K562 (cell line): ENCODE results near the gene HYAL1. TPM values are rescaled to one million over a fixed set of nuclear protein-coding genes. Genes with fewer than 3 reads are reported as not detected.

ENCODE experiments used
- ATAC-seq: fragments of 200-7000 bp; cut with Tn5 transposase; 3 replicates; pipeline ENCODE4 v1.9.1; 2020; ENCODE audit warnings: moderate library complexity
- BruUV-seq: library from RNA; stranded (reverse); fragments of 400-500 nt; replicated peaks from 2 replicates; lab custom pipeline; 2021; lab: Mats Ljungman, UMichigan
- CTCF ChIA-PET: fragments of 300-600 bp; formaldehyde crosslinking; extraction: SDS; loops from one replicate; lab custom pipeline; 2021; ENCODE audit warnings: low intra/inter-chr PET ratio; lab: Yijun Ruan, JAX
- POLR2A ChIA-PET: fragments of 300-600, 350-650 bp; sonication (Branson Sonifier 250); formaldehyde crosslinking; extraction: SDS; loops from one replicate; lab custom pipeline; 2021; ENCODE audit warnings: antibody characterized with exemption, inconsistent platforms; lab: Yijun Ruan, JAX
- DNase-seq, 4 experiments: peaks; one replicate each; pipeline versions ENCODE4 v3.0.0 to v3.0.0-alpha.2; 2011 to 2018; ENCODE audit warnings: low spot score in 3 of 4, mixed read lengths in 3 of 4; ENCODE audit errors: extremely low read depth in 1 of 4
- FAIRE-seq: peaks from 2 replicates; lab custom pipeline; 2011; peaks lifted over from hg19 to GRCh38; lab: Jason Lieb, UNC
- H2AFZ ChIP-seq: 2 replicates; pipeline ENCODE4 v1.6.0; 2011; ENCODE audit warnings: low read depth, low read length, control low read depth, inconsistent platforms
- H3K27ac ChIP-seq: fragments of 200-600 bp; 3 replicates; pipeline ENCODE4 v1.8.0; 2011; ENCODE audit warnings: low read depth, mild to moderate bottlenecking, control low read depth, inconsistent platforms, low read length, moderate library complexity, mixed read lengths; ENCODE audit errors: extremely low read depth
- H3K27me3 ChIP-seq, 2 experiments: fragments of 300-600 bp in 1 of 2; 2 replicates in 1 of 2; 3 replicates in 1 of 2; pipeline versions ENCODE4 v1.6.0 to v1.8.0; 2011; ENCODE audit warnings: inconsistent platforms in 2 of 2, low read length in 2 of 2, mild to moderate bottlenecking in 1 of 2, mixed read lengths in 1 of 2, moderate library complexity in 1 of 2; ENCODE audit not compliant: control insufficient read depth in 2 of 2, insufficient read depth in 2 of 2
- H3K36me3 ChIP-seq: fragments of 300-600 bp; 3 replicates; pipeline ENCODE4 v1.8.0; 2011; ENCODE audit warnings: mild to moderate bottlenecking, low read length, inconsistent platforms; ENCODE audit not compliant: control insufficient read depth, insufficient read depth
- H3K4me1 ChIP-seq, 2 experiments: fragments of 200-600 bp in 1 of 2; replicated peaks in 1 of 2; 2 replicates in 1 of 2; 3 replicates in 1 of 2; pipeline versions ENCODE4 v1.5.1 to v1.8.0; 2011; ENCODE audit warnings: inconsistent platforms in 2 of 2, low read length in 2 of 2, mild to moderate bottlenecking in 1 of 2, mixed read lengths in 1 of 2, moderate library complexity in 1 of 2; ENCODE audit not compliant: control insufficient read depth in 2 of 2, insufficient read depth in 2 of 2
- H3K4me2 ChIP-seq: 2 replicates; pipeline ENCODE4 v1.6.1; 2011; ENCODE audit warnings: low read length, control low read depth, inconsistent platforms, mixed read lengths; ENCODE audit not compliant: insufficient read depth
- H3K4me3 ChIP-seq: fragments of 200-600 bp; sonication (generic), shearing (Covaris generic); 2 replicates; pipeline ENCODE4 v1.5.1; 2016; ENCODE audit warnings: control low read depth, inconsistent platforms
- H3K79me2 ChIP-seq: fragments of 200-600 bp; 3 replicates; pipeline ENCODE4 v1.8.0; 2011; ENCODE audit warnings: low read length, inconsistent platforms; ENCODE audit not compliant: control insufficient read depth, insufficient read depth
- H3K9ac ChIP-seq, 2 experiments: 2 replicates each; pipeline versions ENCODE4 v1.6.0 to v1.6.1; 2011; ENCODE audit warnings: low read depth in 2 of 2, low read length in 2 of 2, control low read depth in 1 of 2, inconsistent platforms in 1 of 2, mild to moderate bottlenecking in 1 of 2, mixed read lengths in 1 of 2; ENCODE audit not compliant: insufficient read depth in 1 of 2
- H3K9me1 ChIP-seq: one replicate; pipeline ENCODE4 v1.6.0; 2011; ENCODE audit warnings: inconsistent platforms, mild to moderate bottlenecking, low read length, moderate library complexity; ENCODE audit not compliant: control insufficient read depth, insufficient read depth
- H3K9me3 ChIP-seq: replicated peaks from 2 replicates; pipeline ENCODE4 v1.5.1; 2011; ENCODE audit warnings: low read depth, low read length, inconsistent platforms; ENCODE audit not compliant: control insufficient read depth, insufficient read depth
- H4K20me1 ChIP-seq: replicated peaks from 2 replicates; pipeline ENCODE4 v1.6.1; 2011; ENCODE audit warnings: low read length, inconsistent platforms, mixed read lengths; ENCODE audit not compliant: control insufficient read depth, insufficient read depth
- CHD4 ChIP-seq: fragments of 200-600 bp; sonication (generic); IDR thresholded peaks from 3 replicates; pipeline ENCODE4 v1.6.1; 2012; ENCODE audit warnings: low read depth, mild to moderate bottlenecking, mixed read lengths, low read length, inconsistent platforms; ENCODE audit not compliant: insufficient read depth, insufficient replicate concordance, poor library complexity, severe bottlenecking
- CTBP1 ChIP-seq: fragments of 450-650 bp; IDR thresholded peaks from 2 replicates; pipeline ENCODE4 v1.6.1; 2016; ENCODE audit warnings: borderline replicate concordance
- EP300 ChIP-seq: IDR thresholded peaks from 2 replicates; pipeline ENCODE4 v1.6.1; 2012; ENCODE audit warnings: low read length, improper control_type of control experiment
- NR2C2 ChIP-seq, 2 experiments: fragments of 200-800 bp in 1 of 2; sonication (Bioruptor generic) in 1 of 2; sonication (generic) in 1 of 2; formaldehyde crosslinking in 1 of 2; IDR thresholded peaks; 2 replicates each; pipeline versions ENCODE4 v1.6.1 to v1.8.0; 2016 to 2022; ENCODE audit warnings: mild to moderate bottlenecking in 1 of 2, missing compliant biosample characterization in 1 of 2, missing genetic modification characterization in 1 of 2, missing genetic modification reagents in 1 of 2
- PCBP2 ChIP-seq: fragments of 200-400 bp; formaldehyde crosslinking; IDR thresholded peaks from 2 replicates; pipeline ENCODE4 v1.6.1; 2018; ENCODE audit warnings: low read length, low read depth, mild to moderate bottlenecking, moderate library complexity; ENCODE audit not compliant: poor library complexity, severe bottlenecking
- PML ChIP-seq: IDR thresholded peaks from 2 replicates; pipeline ENCODE4 v1.6.1; 2012; ENCODE audit warnings: low read length, inconsistent platforms
- SMAD1 ChIP-seq: fragments of 150-350 bp; IDR thresholded peaks from 2 replicates; pipeline ENCODE4 v1.6.1; 2014; ENCODE audit warnings: low read length, low read depth; ENCODE audit not compliant: partially characterized antibody
- SMARCA5 ChIP-seq: fragments of 450-650 bp; IDR thresholded peaks from 2 replicates; pipeline ENCODE4 v1.6.1; 2016
- SNRNP70 ChIP-seq: fragments of 200-400 bp; formaldehyde crosslinking; optimal IDR thresholded peaks from 2 replicates; pipeline ENCODE3; 2017; ENCODE audit warnings: low read depth, low read length
- STAT5B ChIP-seq: fragments of 250-450 bp; sonication (Bioruptor Pico); IDR thresholded peaks from 2 replicates; pipeline ENCODE4 v1.8.0; 2021; ENCODE audit warnings: mild to moderate bottlenecking, inconsistent platforms
- ZNF165 ChIP-seq: fragments of 250-450 bp; sonication (Bioruptor Pico); IDR thresholded peaks from 2 replicates; pipeline ENCODE4 v1.4.0; 2020; ENCODE audit warnings: borderline replicate concordance
- ZNF253 ChIP-seq: fragments of 250-450 bp; sonication (Bioruptor Pico); conservative IDR thresholded peaks from 2 replicates; pipeline ENCODE4 v1.6.1; 2021; ENCODE audit warnings: mild to moderate bottlenecking
- ZNF518B ChIP-seq: fragments of 250-450 bp; sonication (Bioruptor Pico); IDR thresholded peaks from 2 replicates; pipeline ENCODE4 v1.5.0; 2021; ENCODE audit warnings: mild to moderate bottlenecking, moderate library complexity
- ZNF561 ChIP-seq: fragments of 450-650 bp; formaldehyde crosslinking; conservative IDR thresholded peaks from 2 replicates; pipeline ENCODE4 v1.4.0; 2020; ENCODE audit warnings: mild to moderate bottlenecking, moderate library complexity
- ZNF764 ChIP-seq: fragments of 250-450 bp; sonication (Bioruptor Pico); IDR thresholded peaks from 2 replicates; pipeline ENCODE4 v1.4.0; 2020; ENCODE audit warnings: low read depth, mild to moderate bottlenecking, moderate library complexity
- WGBS: fragments of 100-300 bp; shearing (Covaris generic); methylation state at CpG from one replicate; pipeline ENCODE4 v1.1.6; 2016; ENCODE audit warnings: low coverage, mixed read lengths; ENCODE audit not compliant: insufficient coverage; ENCODE audit errors: missing lambda C conversion rate; 5-methylcytosine and 5-hydroxymethylcytosine counted together
- in situ Hi-C: fragments of 300-500 bp; cut with MboI; formaldehyde crosslinking; loops from 4 replicates; pipeline ENCODE4 v1.15.0; 2018; ENCODE audit warnings: inconsistent platforms, mixed read lengths
- intact Hi-C: fragments of 100-400 bp; cut with micrococcal nuclease; formaldehyde crosslinking; loops from 2 replicates; pipeline ENCODE4 v1.14.2; 2022
- polyA plus RNA-seq, 8 experiments: library from polyadenylated mRNA; depleted of rRNA in 4 of 8; stranded (reverse) in 5 of 8; unstranded in 3 of 8; fragments of >200 nt; fragmentation: Nextera tagmentation in 2 of 8; fragmentation: Illumina TruSeq in 1 of 8; extraction: Ambion mirVana in 2 of 8; extraction: Trizol in 1 of 8; gene quantifications; 2 replicates each; pipeline versions ENCODE4 v1.2.1 to v1.2.3, GENCODE V29; 2011 to 2014; ENCODE audit warnings: inconsistent platforms in 1 of 8, missing spikeins in 1 of 8
- total RNA-seq, 7 experiments: library from RNA; depleted of rRNA in 6 of 7; stranded (reverse); fragments of >200 nt in 6 of 7; fragmentation: Illumina TruSeq in 2 of 7; extraction: Trizol in 2 of 7; gene quantifications; 2 replicates each; pipeline versions ENCODE4 v1.2.1 to v1.2.3, GENCODE V29; 2011 to 2021; ENCODE audit warnings: low replicate concordance in 1 of 7
- TF ChIP-seq, protein P1 (sequence below): fragments of 250-450 bp; sonication (Bioruptor Pico); IDR thresholded peaks from 2 replicates; pipeline ENCODE4 v1.8.0; 2021; ENCODE audit warnings: mild to moderate bottlenecking, moderate library complexity

The HYAL1 gene
- total and polyA plus RNA-seq, 9 of the 15 experiments (the other 6 are each of a cell fraction or from before 2014, with no cell fraction given) = 1.4 to 8.5 (median 4.7) TPM

- Histone ChIP-seq H2AFZ (0 out of 2 replicates have a peak overlapping the region, but pooled peaks have one; percentile 31), H3K4me2 (no peak overlapping the region), H3K79me2 (no peaks in the 10 kb centered on the region), H3K27me3 (no peaks in the 10 kb centered on the region), H4K20me1 (no peaks in the 10 kb centered on the region; the same call in 1 of the 2 replicates), H3K4me1 (peaks cover 4 to 72% of the 10 kb centered on the region in 2 experiments; a peak in 3 of 5 replicates), H3K4me3 (no peak overlapping the region), H3K9me3 (no peaks in the 10 kb centered on the region), H3K9ac (peak overlapping the region in 1 of 2 experiments; percentile 48; a peak in 1 of 4 replicates), H3K9me1 (no peaks in the 10 kb centered on the region), H3K36me3 (no peaks in the 10 kb centered on the region), H3K27ac (no peak overlapping the region)
- in situ Hi-C loops (loop anchor here (5.0 kb wide), 2 partner anchors 44 to 79 kb away; partner anchors contain the start of gene GNAT1), intact Hi-C loops (loop anchor here (5.0 kb wide), 1 partner anchor 149 kb away; no protein-coding TSS in a partner anchor)
- no peak for DNase-seq
- POLR2A ChIA-PET = interaction anchor here (0.6 to 1.3 kb wide), 4 partner anchors 28 to 95 kb away, joined by 3 to 4 read pairs (median 4); partner anchors contain the start of genes GNAI2 and TUSC2
- ATAC-seq = no peak
- no peak for FAIRE-seq
- CTCF ChIA-PET = interaction anchor here (1.2 to 4.1 kb wide), 2 partner anchors 44 to 77 kb away, joined by 4 to 37 read pairs; no protein-coding TSS in a partner anchor
- no TSS peak for BruUV-seq
- WGBS = 27% methylated on average over 6 of the region's 10 CpGs
- TF ChIP-seq NR2C2 (CRISPR knock-in tag; IDR thresholded peaks at IDR 0.05) = no peak
- peak; percentile 24; the same call in 1 of the 2 replicates for TF ChIP-seq NR2C2 (tag; IDR thresholded peaks at IDR 0.05)
- no peak for TF ChIP-seq STAT5B (CRISPR knock-in tag)
- TF ChIP-seq EP300 = peak; percentile 16; the same call in 1 of the 2 replicates
- TF ChIP-seq ZNF518B (CRISPR knock-in tag) = no peak
- no peak for TF ChIP-seq PML
- TF ChIP-seq CTBP1 = peak; percentile 23; the same call in 1 of the 2 replicates
- no peak for TF ChIP-seq CHD4
- no peak for TF ChIP-seq ZNF165 (CRISPR knock-in tag)
- TF ChIP-seq SMAD1 = no peak
- TF ChIP-seq ZNF764 = no peak
- no peak for TF ChIP-seq SNRNP70
- TF ChIP-seq SMARCA5 = no peak
- TF ChIP-seq ZNF561 (CRISPR knock-in tag) = no peak
- TF ChIP-seq, protein P1, sequence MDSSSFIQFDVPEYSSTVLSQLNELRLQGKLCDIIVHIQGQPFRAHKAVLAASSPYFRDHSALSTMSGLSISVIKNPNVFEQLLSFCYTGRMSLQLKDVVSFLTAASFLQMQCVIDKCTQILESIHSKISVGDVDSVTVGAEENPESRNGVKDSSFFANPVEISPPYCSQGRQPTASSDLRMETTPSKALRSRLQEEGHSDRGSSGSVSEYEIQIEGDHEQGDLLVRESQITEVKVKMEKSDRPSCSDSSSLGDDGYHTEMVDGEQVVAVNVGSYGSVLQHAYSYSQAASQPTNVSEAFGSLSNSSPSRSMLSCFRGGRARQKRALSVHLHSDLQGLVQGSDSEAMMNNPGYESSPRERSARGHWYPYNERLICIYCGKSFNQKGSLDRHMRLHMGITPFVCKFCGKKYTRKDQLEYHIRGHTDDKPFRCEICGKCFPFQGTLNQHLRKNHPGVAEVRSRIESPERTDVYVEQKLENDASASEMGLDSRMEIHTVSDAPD (CRISPR knock-in tag) = no peak
- TF ChIP-seq PCBP2 = no peak
- no peak for TF ChIP-seq ZNF253 (CRISPR knock-in tag)
These were observed 31.9 kb downstream of the HYAL1 start for GRCh38 chr3:50271314-50271936.
